NCI-H345 treated with DMSO at 0.1 percent for 48 hours (cell line): ENCODE measurements around the gene SHC2.
"Not testable (repeated sequence)": the region's sequence is repeated elsewhere in the genome, so short reads cannot be mapped to it uniquely, and the experiment has no call there.

Experiments used
- DNase-seq: peaks from one replicate; lab custom pipeline; 2025; ENCODE audit not compliant: unreplicated experiment; lab: John Stamatoyannopoulos, UW

SHC2 gene

DNA sequence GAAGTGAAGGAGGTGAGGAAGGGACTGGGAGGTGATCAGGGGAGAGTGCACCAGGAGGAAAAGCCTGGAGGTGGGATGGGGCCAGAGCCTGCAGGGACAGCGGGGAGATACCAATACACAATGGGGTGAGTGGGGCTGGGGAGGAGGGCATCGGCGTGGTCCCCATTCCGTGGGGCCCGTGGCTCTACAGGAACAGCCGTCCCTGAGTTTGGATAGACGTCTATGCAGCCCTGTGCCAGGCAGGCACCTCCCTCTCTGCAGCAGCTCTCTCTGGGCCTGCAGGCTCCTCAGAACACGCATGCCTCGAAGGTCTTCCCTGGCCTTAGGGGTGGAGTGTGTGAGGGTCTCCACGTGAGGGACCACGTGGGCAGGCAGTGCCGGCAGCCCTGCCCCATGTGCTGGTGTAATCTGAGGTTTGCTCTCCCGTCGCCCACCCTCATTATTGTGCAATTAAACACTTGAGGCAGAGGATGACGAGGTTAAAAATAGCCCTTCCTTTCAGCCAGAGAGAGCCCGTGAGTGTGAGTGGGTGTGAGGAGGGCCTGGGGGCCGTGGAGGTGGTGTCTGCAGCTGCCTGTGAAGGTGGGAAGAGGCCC, 68.4 kb downstream of the SHC2 start:
- DNase-seq: no peak

DNA sequence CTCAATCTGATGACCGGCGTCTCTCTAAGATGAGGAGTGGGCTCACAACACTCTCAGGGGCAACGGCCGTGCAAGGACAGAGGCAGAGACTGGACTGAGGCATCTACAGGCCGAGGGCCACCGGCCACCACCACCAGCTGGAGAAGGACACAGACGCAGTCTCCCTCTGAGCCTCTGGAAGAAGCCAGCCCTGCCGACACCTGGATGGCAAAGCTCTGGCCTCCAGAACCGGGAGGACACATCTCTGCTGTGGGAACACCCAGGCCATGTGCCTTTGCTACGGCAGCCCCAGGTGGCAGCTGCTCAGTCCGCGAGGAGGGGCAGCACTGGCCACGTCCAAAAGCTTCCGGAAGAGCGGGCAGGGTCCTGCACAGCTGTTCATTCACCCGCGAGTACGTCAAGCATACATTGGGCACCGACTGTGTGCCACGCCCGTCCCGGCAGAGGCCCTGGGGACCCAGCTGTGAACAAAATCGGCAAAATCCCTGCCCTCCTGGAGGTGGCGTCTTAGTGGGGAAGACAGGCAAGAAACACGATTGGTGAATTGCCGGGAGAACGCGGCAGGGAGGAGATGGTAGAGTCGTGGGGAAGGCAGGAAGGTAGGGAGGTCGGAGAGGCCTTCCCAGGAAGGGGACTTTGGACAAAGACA, 69.0 kb downstream of the SHC2 start:
- DNase-seq: no peak

DNA sequence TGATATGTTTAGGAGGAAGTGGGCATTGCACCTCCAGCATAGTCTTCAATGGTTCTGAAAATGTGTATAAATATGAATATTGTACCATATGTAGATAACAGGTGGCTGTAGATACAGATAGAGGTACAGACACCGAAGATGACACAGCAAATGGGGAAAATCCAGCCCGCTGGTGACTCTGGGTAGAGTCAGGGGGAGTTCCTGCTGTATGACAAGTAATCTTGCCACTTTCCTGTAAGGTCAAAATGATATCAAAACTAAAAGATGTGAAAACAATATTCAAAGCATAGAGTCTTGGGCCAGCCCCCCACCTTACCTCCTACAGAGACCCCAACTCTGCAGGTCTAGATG, 69.7 kb downstream of the SHC2 start:
- DNase-seq: no peak

DNA sequence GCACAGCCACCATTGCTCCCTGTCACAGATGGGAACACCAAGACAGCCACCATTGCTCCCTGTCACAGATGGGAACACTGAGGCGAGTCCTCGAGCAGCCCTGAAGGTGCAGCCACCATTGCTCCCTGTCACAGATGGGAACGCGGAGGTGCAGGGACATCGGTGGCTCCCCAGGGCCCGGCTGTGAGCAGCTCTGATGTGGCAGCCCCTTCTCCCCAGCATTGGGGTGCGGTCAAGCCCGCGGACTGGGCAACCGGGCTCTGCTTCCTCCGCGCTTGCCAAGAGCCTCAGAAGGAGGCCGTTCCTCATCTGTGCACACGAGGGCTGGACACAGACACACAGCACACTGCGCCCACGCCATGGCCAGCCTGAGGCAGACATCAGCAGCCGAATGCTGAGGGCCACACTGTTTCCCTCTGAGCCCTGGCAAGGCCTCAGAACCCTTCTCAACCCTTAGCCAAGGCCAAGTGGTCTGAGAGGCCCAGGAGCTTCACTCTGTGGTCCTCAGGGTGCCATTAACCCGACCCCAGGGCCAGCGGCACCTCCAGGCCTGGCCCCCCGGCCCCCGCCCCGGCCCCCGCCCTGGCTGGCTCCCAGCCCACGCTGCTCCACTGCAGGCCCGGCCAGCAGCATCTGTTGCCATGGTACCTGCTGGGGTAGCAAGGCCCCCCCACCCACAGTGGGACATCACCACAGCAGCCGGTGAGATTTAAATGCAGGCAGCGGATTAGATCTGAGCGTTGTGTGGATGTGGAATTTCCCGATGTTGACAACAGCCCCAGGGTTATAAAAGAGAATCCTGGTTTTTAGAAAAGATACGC, 70.2 kb downstream of the SHC2 start:
- no peak for DNase-seq

DNA sequence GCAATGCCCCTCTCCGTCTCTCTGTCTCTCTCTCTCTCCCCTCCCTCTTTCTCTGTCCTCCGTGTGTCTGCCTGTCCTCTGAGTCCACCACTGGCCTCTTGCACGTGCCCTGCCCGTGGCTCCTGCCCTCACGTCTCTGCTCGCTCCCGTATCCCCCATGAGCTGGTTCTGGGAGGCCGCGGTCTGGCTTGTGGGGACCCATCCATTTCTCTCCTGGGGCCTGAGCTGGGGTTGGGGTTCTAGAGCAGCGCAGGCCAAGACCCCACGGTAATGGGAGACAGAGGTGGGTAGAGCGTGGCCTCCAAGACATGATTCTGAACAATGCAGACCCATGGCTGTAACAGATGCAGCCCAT, 70.9 kb downstream of the SHC2 start:
- DNase-seq: no peak

DNA sequence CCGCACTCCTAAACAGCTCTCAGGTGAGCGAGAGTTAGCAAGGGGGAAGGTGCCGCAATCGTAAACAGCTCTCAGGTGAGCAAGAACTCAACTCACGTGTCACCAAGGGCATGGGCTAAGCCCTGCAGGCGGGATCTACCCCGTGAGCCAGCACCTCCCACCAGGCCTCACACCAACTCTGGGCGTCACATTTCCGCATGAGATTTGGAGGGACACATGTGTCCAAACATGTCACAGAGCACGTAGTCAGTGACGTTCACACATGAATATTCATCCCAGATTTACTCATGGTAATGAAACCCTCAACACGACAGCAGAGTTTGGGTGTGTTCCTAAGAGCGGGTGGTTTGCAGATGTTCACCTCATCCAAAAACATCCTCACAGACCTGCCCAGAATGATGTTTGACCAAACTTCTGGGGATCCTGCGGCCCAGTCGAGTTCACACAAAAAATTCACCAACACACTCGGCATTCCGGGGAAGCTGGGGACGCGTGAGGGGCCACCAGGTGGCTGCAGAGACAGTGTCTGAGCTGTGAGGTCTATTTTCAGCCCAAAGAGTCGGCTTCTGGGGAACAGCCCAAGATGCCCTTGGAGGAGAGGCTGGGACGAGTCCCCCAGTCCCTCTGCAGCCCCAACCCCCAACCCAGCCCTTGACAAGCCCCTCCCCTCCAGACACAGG, 71.4 kb downstream of the SHC2 start:
- no peak for DNase-seq

DNA sequence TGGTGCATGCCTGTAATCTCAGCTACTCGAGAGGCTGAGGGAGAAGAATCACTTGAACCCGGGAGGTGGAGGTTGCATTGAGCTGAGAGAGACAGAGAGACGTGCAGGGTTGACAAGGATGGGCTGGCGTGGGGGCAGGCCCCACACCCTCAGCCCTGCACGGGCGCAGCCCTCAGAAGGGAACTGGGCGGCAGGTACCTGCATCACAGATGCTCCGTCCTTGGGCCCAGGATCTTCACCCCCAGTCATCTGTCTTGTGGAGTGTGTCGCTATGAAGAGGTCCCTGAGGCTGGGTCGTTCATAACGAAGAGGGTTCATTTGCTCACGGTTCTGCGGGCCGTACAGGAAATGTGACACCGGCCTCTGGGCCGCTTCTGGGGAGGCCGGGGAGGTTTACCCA, 72.1 kb downstream of the SHC2 start:
- no peak for DNase-seq

DNA sequence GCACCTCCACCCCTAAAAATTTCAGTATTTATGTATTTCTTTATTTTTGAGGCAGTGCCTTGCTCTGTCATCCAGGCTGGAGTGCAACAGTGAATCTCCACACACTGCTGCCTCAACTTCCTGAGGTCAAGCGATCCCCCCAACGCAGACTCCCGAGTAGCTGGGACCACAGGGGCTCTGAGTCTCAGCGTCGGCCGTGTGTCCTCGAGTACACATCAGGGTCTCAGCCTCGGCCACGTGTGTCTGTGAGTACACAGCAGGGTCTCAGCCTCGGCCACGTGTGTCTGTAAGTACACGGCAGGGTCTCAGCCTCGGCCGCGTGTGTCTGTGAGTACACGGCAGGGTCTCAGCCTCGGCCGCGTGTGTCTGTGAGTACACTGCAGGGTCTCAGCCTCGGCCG, 73.1 kb downstream of the SHC2 start:
- DNase-seq: no peak

DNA sequence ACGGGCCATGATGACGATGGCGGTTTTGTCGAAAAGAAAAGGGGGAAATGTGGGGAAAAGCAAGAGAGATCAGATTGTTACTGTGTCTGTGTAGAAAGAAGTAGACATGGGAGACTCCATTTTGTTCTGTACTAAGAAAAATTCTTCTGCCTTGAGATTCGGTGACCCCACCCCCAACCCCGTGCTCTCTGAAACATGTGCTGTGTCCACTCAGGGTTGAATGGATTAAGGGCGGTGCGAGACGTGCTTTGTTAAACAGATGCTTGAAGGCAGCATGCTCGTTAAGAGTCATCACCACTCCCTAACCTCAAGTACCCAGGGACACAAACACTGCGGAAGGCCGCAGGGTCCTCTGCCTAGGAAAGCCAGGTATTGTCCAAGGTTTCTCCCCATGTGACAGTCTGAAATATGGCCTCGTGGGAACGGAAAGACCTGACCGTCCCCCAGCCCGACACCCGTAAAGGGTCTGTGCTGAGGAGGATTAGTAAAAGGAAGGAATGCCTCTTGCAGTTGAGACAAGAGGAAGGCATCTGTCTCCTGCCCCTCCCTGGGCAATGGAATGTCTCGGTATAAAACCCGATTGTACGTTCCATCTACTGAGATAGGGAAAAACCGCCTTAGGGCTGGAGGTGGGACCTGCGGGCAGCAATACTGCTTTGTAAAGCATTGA, 74.1 kb downstream of the SHC2 start:
- not testable (repeated sequence) for DNase-seq

DNA sequence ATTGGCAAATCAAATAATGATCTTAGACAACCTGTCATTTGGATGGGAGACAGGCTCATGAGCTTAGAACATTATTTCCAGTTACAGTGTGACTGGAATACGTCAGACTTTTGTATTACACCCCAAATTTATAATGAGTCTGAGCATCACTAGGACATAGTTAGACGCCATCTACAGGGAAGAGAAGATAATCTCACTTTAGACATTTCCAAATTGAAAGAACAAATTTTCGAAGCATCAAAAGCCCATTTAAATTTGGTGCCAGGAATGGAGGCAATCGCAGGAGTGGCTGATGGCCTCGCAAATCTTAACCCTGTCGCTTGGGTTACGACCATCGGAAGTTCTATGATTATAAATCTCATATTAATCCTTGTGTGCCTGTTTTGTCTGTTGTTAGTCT, 74.6 kb downstream of the SHC2 start:
- not testable (repeated sequence) for DNase-seq

DNA sequence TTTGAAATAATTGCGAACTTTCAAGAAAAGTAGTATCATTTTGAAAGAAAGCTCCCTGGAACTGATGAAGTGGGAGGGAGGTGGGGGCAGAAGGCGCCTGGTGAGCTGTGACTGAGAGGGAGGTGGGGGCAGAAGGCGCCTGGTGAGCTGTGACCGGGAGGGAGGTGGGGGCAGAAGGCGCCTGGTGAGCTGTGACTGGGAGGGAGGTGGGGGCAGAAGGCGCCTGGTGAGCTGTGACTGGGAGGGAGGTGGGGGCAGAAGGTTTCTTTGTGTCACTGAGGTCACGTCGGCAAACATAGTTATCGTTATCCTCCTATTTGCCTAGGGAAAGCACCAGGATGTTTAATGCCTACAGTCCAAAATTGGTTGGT, 76.0 kb downstream of the SHC2 start:
- DNase-seq: no peak

DNA sequence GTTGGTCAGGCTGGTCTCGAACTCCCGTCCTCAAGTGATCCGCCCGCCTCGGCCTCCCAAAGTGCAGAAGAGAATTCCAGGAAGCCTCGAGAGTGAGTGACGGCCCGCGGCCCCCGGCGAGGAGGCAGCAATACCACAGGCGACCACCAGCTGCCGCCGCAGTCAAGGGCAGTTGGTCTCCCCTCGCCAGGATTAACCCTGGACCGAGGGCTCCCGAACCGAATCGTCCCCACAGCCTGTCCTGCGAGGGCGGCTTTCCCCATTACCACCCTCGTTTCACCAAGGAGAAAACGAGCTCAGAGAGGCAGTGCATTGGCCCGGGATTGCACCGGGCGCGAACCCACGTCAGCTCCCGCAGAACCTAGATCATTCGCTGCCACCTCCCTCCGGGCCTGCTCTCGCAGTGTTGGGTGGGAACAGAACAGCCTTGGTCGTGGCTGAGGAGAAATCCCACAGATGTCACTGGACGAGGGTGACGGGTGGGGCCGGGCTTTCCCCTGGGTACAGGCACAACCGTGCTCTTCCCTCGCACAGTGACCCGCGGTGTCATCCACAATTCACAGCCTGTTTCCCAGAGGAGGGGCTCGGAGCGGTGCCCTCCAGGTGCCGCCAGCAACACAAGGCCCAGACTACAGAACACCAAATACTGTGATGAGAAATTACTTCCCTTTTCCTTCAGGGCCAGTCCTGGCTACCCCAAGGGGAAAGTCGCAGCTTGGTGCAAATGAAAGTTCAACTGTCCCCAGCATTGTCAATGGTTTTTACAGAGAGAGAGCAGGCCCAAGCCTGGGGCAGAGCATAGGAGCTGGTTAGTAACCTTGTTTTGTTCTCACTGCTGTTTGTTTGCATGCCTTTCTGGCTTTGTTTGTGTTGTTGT, 76.7 kb downstream of the SHC2 start:
- DNase-seq: no peak

DNA sequence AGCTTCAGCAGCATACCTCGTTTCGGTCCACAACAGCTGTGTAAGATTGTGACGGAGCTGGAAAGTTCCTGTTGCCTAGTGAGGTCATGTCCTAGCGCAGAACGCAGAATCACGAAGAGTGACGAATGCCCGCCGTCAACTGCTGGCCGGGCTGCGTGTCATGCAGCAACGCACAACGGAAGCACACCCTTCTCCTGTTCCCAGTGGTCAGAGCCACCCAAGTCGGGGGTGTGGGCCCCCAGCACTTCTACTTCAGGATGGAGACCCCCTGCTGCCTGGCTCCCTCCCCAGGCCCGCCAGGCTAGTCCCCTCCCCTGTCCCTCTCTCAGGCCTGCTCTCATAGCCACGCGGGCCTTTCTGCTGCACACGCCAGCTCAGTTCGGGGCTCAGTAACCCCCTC, 77.8 kb downstream of the SHC2 start:
- no peak for DNase-seq

DNA sequence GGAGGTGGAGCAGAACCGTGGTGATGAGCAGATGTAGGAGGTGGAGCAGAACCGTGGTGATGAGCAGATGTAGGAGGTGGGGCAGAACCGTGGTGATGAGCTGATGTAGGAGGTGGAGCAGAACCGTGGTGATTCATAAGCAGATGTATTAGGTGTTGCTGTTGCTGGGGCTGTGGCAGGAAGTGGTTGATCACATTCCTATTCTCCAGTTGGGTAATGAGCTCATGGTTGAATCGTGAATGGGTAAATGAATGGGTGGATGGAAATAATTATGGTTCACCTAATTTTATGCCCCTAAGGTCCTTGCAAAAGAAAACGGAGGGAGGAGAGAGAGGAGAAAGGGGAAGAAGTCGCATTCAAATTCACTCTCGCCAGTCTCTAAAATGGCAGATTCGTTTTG, 78.3 kb downstream of the SHC2 start:
- not testable (repeated sequence) for DNase-seq

DNA sequence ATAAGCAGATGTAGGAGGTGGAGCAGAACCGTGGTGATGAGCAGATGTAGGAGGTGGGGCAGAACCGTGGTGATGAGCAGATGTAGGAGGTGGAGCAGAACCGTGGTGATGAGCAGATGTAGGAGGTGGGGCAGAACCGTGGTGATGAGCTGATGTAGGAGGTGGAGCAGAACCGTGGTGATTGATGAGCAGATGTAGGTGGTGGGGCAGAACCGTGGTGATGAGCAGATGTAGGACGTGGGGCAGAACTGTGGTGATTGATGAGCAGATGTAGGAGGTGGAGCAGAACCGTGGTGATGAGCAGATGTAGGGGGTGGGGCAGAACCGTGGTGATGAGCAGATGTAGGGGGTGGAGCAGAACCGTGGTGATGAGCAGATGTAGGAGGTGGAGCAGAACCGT, 78.9 kb downstream of the SHC2 start:
- not testable (repeated sequence) for DNase-seq

DNA sequence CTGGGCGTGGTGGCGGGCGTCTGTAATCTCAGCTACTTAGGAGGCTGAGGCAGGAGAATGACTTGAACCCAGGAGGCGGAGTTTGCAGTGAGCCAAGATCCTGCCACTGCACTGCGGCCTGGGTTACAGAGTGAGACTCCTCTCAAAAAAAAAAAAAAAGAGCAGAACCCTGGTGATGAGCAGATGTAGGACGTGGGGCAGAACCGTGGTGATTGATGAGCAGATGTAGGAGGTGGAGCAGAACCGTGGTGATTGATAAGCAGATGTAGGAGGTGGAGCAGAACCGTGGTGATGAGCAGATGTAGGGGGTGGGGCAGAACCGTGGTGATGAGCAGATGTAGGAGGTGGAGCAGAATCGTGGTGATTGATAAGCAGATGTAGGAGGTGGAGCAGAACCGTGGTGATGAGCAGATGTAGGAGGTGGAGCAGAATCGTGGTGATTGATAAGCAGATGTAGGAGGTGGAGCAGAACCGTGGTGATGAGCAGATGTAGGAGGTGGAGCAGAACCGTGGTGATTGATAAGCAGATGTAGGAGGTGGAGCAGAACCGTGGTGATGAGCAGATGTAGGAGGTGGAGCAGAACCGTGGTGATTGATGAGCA, 80.1 kb downstream of the SHC2 start:
- DNase-seq: not testable (repeated sequence)

DNA sequence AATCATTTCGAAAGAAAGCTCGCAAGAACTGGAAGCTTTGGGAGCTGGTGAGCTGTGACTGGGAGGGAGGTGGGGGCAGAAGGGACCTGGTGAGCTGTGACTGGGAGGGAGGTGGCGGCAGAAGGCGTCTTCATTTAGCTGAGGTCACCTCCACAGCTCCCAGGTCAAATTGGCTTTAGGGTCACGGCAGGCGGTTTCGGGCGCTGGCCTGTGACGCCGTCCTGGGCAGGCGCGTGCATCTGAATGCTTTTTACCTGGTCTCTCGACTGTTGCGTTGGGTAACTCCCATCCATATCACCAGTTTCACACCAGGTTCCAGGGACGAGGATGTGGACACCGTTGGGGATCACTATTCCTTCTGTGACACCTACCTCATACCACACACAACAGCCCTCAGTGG, 81.0 kb downstream of the SHC2 start:
- DNase-seq: no peak

DNA sequence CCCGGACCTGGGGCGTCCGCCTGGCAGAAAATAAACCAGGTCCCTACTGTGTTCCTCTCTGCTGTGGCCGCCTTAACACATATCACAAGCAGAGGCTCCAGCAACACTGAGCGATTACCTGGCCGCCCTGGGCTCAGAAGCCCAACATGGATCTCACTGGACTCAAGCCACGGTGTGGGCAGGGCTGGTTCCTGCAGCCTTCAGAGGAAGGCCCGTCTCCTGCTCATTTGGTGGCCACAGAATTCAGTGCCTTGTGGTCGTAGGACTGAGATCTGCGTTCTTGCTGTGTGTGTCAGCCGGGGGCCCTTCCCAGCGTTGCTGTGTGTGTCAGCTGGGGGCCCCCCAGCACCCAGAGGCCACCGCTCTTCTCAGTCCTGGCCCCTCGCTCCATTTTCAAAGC, 82.1 kb downstream of the SHC2 start:
- no peak for DNase-seq

DNA sequence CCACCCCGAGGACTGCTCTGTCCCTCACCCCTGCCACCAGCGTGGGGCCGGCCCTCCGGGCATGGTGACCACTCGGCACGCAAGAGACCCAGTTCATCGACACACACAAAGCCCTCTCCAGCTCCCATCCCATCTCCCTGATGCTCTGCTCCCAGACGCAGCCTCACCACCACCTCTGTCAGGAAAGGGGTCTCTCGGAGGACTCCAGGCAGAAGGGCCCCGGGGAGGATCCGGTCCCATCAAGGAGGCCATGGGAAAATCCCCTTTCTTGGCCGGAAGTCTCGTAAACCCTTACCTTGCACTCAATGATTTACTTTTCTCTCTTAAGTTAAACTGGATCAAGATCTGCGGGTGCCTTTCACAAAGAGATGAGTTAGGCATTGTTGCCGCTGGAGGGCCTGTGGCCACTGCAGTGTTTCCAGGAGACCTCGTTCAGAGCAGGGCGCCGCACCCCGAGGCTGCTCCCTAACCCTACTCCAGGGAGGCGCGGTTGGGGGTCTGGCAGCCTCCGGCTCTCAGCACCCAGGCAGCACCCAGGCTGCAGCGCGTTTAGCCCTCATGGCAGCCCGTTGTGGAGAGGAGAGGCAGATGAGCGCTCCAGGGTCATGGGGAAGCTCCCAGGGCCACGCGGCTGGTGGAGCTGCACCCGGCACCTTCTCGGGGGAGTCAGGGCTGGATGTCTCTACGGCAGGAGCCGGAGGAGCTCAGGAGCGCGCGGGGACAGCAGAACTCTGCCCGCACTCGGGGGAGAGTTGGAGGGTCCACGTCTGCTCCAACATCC, 82.8 kb downstream of the SHC2 start:
- no peak for DNase-seq
